Measurements from ENCODE around the gene C19orf53. TPM values are rescaled to one million over a fixed set of nuclear protein-coding genes. Genes with fewer than 3 reads are reported as not detected.

Gene C19orf53
- total RNA-seq, 1 donor: 78.0 TPM

GRCh38 chr19:13806728-13807127 lies 32.5 kb downstream of the C19orf53 start:
- DNase-seq (ENCODE audit: low read depth): no peak

GRCh38 chr19:13807421-13808021 lies 33.3 kb downstream of the C19orf53 start:
- no peak for TF ChIP-seq CTCF (IDR thresholded peaks at IDR 0.05; ENCODE audit: insufficient read depth, low read length)
- no peak for DNase-seq (ENCODE audit: low read depth)
- no peak overlapping the region for H3K4me3 ChIP-seq (ENCODE audit: low read depth, low read length)

More at GRCh38 chr19:13806728-13807127, 32.5 kb downstream of the C19orf53 start:
- no peak for TF ChIP-seq CTCF (IDR thresholded peaks at IDR 0.05; ENCODE audit: insufficient read depth, low read length)
- H3K4me3 ChIP-seq (ENCODE audit: low read depth, low read length): no peak overlapping the region

- no peak for DNase-seq (ENCODE audit: low read depth)
- no peak overlapping the region for H3K4me3 ChIP-seq (ENCODE audit: low read depth, low read length)
- TF ChIP-seq CTCF (IDR thresholded peaks at IDR 0.05; ENCODE audit: insufficient read depth, low read length): no peak
Measured at GRCh38 chr19:13808856-13809255, 34.6 kb downstream of the C19orf53 start.

GRCh38 chr19:13812544-13812943 lies 38.3 kb downstream of the C19orf53 start:
- no peak for DNase-seq (ENCODE audit: low read depth)
- TF ChIP-seq CTCF (IDR thresholded peaks at IDR 0.05; ENCODE audit: insufficient read depth, low read length): no peak
- H3K4me3 ChIP-seq (ENCODE audit: low read depth, low read length): no peak overlapping the region

GRCh38 chr19:13813147-13813546 lies 38.9 kb downstream of the C19orf53 start:
- no peak overlapping the region for H3K4me3 ChIP-seq (ENCODE audit: low read depth, low read length)
- DNase-seq (ENCODE audit: low read depth): no peak
- TF ChIP-seq CTCF (IDR thresholded peaks at IDR 0.05; ENCODE audit: insufficient read depth, low read length): no peak

- DNase-seq (ENCODE audit: low read depth): no peak
- H3K4me3 ChIP-seq (ENCODE audit: low read depth, low read length): no peak overlapping the region
- no peak for TF ChIP-seq CTCF (IDR thresholded peaks at IDR 0.05; ENCODE audit: insufficient read depth, low read length)
Measured at GRCh38 chr19:13814550-13814949, 40.3 kb downstream of the C19orf53 start.
